HepG2 (cell line): ENCODE measurements around the gene CDH13. TPM values are rescaled to one million over a fixed set of nuclear protein-coding genes. Genes with fewer than 3 reads are reported as not detected.

Source experiments
- CCDC6 ChIP-seq: sonication (generic); formaldehyde crosslinking; IDR thresholded peaks from 2 replicates; pipeline ENCODE4 v1.8.1; 2022; ENCODE audit warnings: mild to moderate bottlenecking, missing genetic modification reagents, moderate library complexity
- GLI4 ChIP-seq: sonication (generic); formaldehyde crosslinking; IDR thresholded peaks from 2 replicates; pipeline ENCODE4 v1.5.1; 2020; ENCODE audit warnings: missing genetic modification reagents, mild to moderate bottlenecking, moderate library complexity, borderline replicate concordance
- IKZF5 ChIP-seq: IDR thresholded peaks from 2 replicates; pipeline ENCODE4 v1.6.1; 2018; ENCODE audit warnings: missing genetic modification reagents, mild to moderate bottlenecking, missing compliant biosample characterization
- KLF13 ChIP-seq: sonication (generic); formaldehyde crosslinking; IDR thresholded peaks from 2 replicates; pipeline ENCODE4 v1.4.0; 2020; ENCODE audit warnings: mild to moderate bottlenecking, missing genetic modification reagents
- KLF6 ChIP-seq: IDR thresholded peaks from 2 replicates; pipeline ENCODE4 v1.8.0; 2016; ENCODE audit warnings: missing biosample characterization, missing genetic modification reagents
- MTA3 ChIP-seq: sonication (generic); formaldehyde crosslinking; IDR thresholded peaks from 2 replicates; pipeline ENCODE4 v1.4.0; 2020; ENCODE audit warnings: missing genetic modification reagents
- NR2C2 ChIP-seq: sonication (generic); formaldehyde crosslinking; IDR thresholded peaks from 2 replicates; pipeline ENCODE4 v1.4.0; 2020; ENCODE audit warnings: missing genetic modification reagents, mild to moderate bottlenecking, moderate library complexity, borderline replicate concordance
- PBX3 ChIP-seq: sonication (generic); formaldehyde crosslinking; IDR thresholded peaks from 2 replicates; pipeline ENCODE4 v1.8.1; 2023; ENCODE audit warnings: missing genetic modification reagents, inconsistent platforms, borderline replicate concordance
- PRDM10 ChIP-seq: sonication (generic); formaldehyde crosslinking; IDR thresholded peaks from 2 replicates; pipeline ENCODE4 v1.4.0; 2020; ENCODE audit warnings: low read depth, missing genetic modification reagents
- SPEN ChIP-seq: sonication (generic); formaldehyde crosslinking; IDR thresholded peaks from 2 replicates; pipeline ENCODE4 v1.5.1; 2020; ENCODE audit warnings: low read depth, mild to moderate bottlenecking, missing genetic modification reagents
- TAF15 ChIP-seq: fragments of 200-400 bp; formaldehyde crosslinking; IDR thresholded peaks from one replicate; pipeline ENCODE4 v1.6.1; 2018; ENCODE audit warnings: mild to moderate bottlenecking, low read depth, low read length; ENCODE audit not compliant: poor library complexity, severe bottlenecking
- TRAFD1 ChIP-seq: sonication (generic); formaldehyde crosslinking; IDR thresholded peaks from 2 replicates; pipeline ENCODE4 v1.5.1; 2020; ENCODE audit warnings: missing genetic modification reagents, mild to moderate bottlenecking, borderline replicate concordance
- ZBTB43 ChIP-seq: sonication (generic); formaldehyde crosslinking; conservative IDR thresholded peaks from 2 replicates; pipeline ENCODE4 v1.4.0; 2020; ENCODE audit warnings: missing genetic modification reagents
- ZNF3 ChIP-seq: IDR thresholded peaks from 2 replicates; pipeline ENCODE4 v1.7.0; 2017; ENCODE audit warnings: inconsistent platforms
- ZNF30 ChIP-seq: sonication (generic); formaldehyde crosslinking; IDR thresholded peaks from 2 replicates; pipeline ENCODE4 v1.5.0; 2020; ENCODE audit warnings: mild to moderate bottlenecking, missing genetic modification reagents
- ZNF460 ChIP-seq: sonication (generic); formaldehyde crosslinking; IDR thresholded peaks from 2 replicates; pipeline ENCODE4 v1.5.1; 2020; ENCODE audit warnings: missing genetic modification reagents, mild to moderate bottlenecking, borderline replicate concordance
- ZNF614 ChIP-seq: IDR thresholded peaks from 2 replicates; pipeline ENCODE4 v1.6.1; 2018; ENCODE audit warnings: missing biosample characterization, missing genetic modification reagents, inconsistent platforms, borderline replicate concordance
- ZNF660 ChIP-seq: sonication (generic); formaldehyde crosslinking; IDR thresholded peaks from 2 replicates; pipeline ENCODE4 v1.5.1; 2020; ENCODE audit warnings: mild to moderate bottlenecking, low read depth, missing genetic modification reagents, borderline replicate concordance
- ZNF720 ChIP-seq: sonication (generic); formaldehyde crosslinking; IDR thresholded peaks from 2 replicates; pipeline ENCODE4 v1.4.0; 2020; ENCODE audit warnings: missing genetic modification reagents
- ZNF737 ChIP-seq: sonication (generic); formaldehyde crosslinking; IDR thresholded peaks from 2 replicates; pipeline ENCODE4 v1.5.0; 2020; ENCODE audit warnings: missing genetic modification reagents, mild to moderate bottlenecking, borderline replicate concordance
- polyA plus RNA-seq, 8 experiments: library from polyadenylated mRNA; depleted of rRNA in 3 of 8; stranded (reverse) in 7 of 8; unstranded in 1 of 8; fragments of >200 nt; fragmentation: Illumina TruSeq in 4 of 8; extraction: Trizol in 4 of 8; gene quantifications; 2 replicates each; pipeline versions ENCODE4 v1.2.1 to v1.2.3, GENCODE V29; 2011 to 2016; ENCODE audit warnings: low read depth in 4 of 8, missing spikeins in 1 of 8, mixed read lengths in 1 of 8; ENCODE audit not compliant: insufficient read depth in 1 of 8
- total RNA-seq, 5 experiments: library from RNA; depleted of rRNA; stranded (reverse); fragments of >200 nt; fragmentation: Illumina TruSeq; extraction: Trizol; gene quantifications; 2 replicates each; pipeline ENCODE4 v1.2.3, GENCODE V29; 2016; ENCODE audit warnings: low read depth in 1 of 5

Gene CDH13
- total and polyA plus RNA-seq, 2 of the 13 experiments (the other 11 are each of a cell fraction or from before 2014, with no cell fraction given): not detected

- no peak for TF ChIP-seq PBX3 (CRISPR knock-in tag)
- no peak for TF ChIP-seq ZNF460
- no peak for TF ChIP-seq KLF13 (CRISPR knock-in tag)
- TF ChIP-seq ZNF30 (CRISPR knock-in tag): no peak
- no peak for TF ChIP-seq ZNF660
- TF ChIP-seq CCDC6 (CRISPR knock-in tag): no peak
- TF ChIP-seq TAF15: no peak
- TF ChIP-seq ZNF614 (CRISPR knock-in tag): peak; percentile 72; the same call in 1 of the 2 replicates
- no peak for TF ChIP-seq ZNF720 (CRISPR knock-in tag)
- TF ChIP-seq TRAFD1 (CRISPR knock-in tag): no peak
- TF ChIP-seq KLF6: no peak
- no peak for TF ChIP-seq GLI4 (CRISPR knock-in tag)
- TF ChIP-seq ZBTB43 (CRISPR knock-in tag): peak; percentile 90
- TF ChIP-seq ZNF737: no peak
- peak; percentile 42; the same call in 1 of the 2 replicates for TF ChIP-seq NR2C2 (CRISPR knock-in tag)
- peak; percentile 41; the same call in 1 of the 2 replicates for TF ChIP-seq IKZF5 (CRISPR knock-in tag)
- no peak for TF ChIP-seq ZNF3 (CRISPR knock-in tag)
- TF ChIP-seq SPEN (CRISPR knock-in tag): no peak
- no peak for TF ChIP-seq PRDM10 (CRISPR knock-in tag)
- TF ChIP-seq MTA3 (CRISPR knock-in tag): no peak
These were observed 1187.3 kb downstream of the CDH13 start (continued) for GRCh38 chr16:83813823-83814658.
